NCI-H345 treated with DMSO at 0.1 percent for 48 hours (cell line): ENCODE data around the gene TRIM44.
A peak's percentile ranks its signal among the peaks of the same experiment; 100 is the strongest.
"Not testable (repeated sequence)": the region's sequence is repeated elsewhere in the genome, so short reads cannot be mapped to it uniquely, and the experiment has no call there.

Experiments
- DNase-seq: peaks from one replicate; lab custom pipeline; 2025; ENCODE audit not compliant: unreplicated experiment; lab: John Stamatoyannopoulos, UW

Gene TRIM44

GRCh38 chr11:35714882-35715627 lies 52.5 kb downstream of the TRIM44 start:
- no peak for DNase-seq

DNA sequence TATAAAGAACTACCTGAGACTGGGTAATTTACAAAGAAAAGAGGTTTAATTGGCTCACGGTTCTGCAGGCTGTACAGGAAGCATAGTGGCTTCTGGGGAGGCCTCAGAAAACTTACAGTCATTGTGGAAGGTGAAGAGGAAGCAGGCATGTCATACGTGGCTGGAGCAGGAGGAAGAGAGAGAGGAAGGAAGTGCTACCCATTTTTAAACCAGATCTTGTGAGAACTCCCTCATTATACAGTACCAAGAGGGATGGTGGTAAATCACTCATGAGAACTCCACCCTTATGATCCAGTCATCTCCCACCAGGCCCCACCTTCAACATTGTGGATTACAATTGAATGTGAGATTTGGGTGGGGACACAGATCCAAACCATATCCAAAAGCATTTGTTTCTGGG lies 53.1 kb downstream of the TRIM44 start:
- not testable (repeated sequence) for DNase-seq

DNA sequence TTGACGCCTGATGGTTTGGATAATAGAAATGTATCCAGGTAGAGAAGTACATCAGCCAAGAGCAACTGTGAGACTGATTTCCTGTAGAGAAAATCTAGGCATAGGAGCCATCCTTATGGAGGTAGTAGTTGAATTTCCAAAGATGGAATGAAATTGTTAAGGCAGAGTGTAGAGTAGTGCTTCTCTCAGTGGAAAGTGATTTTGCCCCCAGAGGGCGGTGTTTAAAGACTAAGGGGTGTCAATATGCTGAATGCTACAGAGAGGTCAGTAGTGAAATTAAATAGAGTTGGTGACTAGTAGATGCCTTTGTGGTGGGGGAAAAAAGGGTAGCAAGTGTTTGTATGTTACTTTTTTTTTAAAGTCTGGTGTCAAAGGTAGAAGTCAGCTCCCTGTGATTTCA lies 54.5 kb downstream of the TRIM44 start:
- no peak for DNase-seq

- no peak for DNase-seq
These were observed 54.9 kb downstream of the TRIM44 start for GRCh38 chr11:35717520-35717919.

- no peak for DNase-seq
These were observed 59.2 kb downstream of the TRIM44 start for GRCh38 chr11:35721651-35722282.

DNA sequence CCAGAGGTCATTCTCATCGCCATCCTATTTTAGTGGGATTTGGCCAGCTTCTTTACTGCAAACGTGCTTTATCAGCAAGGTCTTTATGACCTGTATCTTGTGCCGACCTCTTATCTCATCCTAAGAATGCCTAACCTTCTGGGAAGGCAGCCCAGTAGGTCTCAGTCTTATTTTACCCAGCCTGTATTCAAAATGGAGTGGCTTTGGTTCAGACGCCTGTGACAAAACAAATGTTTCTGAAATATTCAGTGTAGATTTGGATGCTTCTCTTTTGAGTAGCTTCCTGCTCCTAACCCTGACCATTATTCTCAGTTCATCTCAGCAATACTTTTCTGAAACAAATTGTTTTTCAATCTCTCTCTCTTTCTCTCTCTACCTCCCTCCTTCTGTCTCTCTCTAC lies 60.1 kb downstream of the TRIM44 start:
- no peak for DNase-seq

GRCh38 chr11:35723493-35723892 lies 60.9 kb downstream of the TRIM44 start:
- DNase-seq = no peak

DNA sequence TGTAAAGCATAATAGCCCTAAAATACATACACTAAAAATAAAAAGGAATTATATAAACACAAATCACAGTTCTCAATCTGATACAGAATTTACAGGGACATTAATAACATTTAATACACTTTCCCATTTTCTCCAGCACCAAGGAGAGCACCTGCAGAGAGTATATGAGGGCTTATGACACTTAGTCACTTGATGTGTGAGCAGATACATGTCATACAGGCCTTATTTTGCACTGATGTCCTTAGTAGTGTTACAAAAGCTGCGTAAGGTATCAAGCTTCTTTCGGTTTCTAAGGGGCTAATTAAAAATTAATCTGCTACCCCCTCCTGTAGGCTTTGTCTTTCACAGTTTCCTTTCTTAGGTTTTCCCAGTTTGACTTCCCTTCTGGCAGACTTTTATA lies 61.3 kb downstream of the TRIM44 start:
- DNase-seq = no peak

- DNase-seq = no peak
These were observed 63.3 kb downstream of the TRIM44 start for GRCh38 chr11:35725885-35726284.

DNA sequence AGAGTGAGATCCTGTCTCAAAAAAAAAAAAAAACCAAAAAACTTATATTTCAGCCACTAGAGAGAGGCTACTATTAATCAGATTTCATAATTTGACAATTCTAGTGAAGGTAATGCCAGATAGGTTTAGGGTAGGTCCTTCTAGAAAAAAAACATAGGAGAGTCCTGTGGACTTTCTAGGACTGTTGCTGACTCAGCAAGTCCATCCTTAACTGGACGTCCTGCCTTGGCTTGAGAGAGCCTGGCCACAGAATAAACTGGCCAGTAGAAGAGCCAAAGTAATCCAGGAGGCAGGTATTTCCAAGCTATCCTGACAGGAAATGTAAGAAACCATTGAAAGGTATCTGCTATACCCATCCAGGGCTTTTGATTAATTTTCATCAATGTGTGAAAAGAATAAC lies 64.6 kb downstream of the TRIM44 start:
- DNase-seq = no peak

DNA sequence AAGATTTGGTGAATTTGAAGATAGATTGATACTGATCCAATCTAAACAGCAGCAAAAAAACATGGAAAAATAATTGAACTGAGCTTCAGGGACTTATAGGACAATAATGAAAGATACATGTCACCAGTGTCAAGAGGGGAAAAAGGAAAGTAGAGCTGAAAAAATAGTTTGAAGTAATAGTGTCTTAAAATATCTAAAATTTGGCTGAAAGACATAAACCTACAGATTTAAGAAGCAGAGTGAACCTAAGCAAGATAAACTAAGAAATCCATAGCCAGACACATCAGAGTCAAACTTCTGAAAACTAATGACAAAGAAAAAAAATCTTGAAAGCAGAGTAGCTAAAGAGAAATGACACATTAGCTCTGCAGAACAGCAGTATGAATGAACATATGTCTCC lies 67.7 kb downstream of the TRIM44 start:
- DNase-seq = no peak

DNA sequence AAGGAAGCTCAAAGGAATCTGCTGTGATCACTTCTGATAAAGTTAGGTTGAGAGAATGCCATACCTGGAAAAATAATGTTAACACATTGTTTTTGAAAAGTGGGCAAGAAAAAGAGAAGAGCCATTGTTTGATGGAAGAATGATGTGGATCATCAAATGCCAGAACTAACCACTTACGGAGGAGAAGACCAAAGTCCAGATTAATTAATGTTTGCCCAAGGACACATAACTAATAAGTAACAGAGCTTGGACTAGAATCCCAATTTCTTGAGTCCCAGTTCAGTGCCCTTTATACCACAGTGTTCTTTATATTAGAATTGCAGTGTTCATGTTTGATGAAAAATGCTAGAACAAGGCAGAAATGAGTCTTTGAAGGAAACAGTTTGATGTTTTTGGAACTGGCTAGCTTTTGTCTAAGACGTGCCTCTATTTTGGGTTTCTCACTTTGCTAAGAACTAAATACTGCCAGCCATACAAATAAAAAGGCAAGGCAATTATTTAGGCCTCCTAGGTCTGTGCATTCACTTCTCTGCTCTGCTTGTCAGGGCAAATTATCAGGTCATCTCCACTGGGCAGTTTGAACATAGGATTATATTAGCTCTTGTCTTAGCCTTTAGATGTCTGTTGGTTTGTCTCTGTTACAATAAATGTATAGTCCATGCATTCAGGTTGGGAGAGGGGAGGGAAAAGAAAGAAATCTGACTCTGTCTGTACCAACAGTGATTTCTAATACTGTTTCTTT lies 72.3 kb downstream of the TRIM44 start:
- no peak for DNase-seq

GRCh38 chr11:35735411-35735810 lies 72.8 kb downstream of the TRIM44 start:
- DNase-seq = no peak

DNA sequence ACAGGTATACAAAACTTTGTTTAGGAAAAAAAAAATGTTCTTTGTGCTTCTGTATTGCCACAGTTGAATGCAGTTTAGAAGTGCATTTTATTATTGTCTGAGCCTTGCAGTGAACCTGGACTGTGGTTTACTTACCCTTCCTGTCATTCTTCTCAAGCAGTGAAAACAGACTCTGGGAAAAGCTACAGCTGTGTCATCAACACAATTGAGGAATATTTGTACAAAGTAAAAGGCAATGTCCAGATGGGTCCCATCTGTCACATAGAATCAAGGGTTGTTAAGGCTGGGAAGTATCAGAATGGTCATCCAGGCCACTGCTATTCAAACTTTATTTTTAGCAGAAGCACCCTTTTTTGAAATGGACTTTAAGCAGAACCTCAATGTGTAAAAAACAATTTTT lies 73.3 kb downstream of the TRIM44 start:
- DNase-seq = peak; percentile 5

GRCh38 chr11:35736952-35737351 lies 74.4 kb downstream of the TRIM44 start:
- DNase-seq = no peak

DNA sequence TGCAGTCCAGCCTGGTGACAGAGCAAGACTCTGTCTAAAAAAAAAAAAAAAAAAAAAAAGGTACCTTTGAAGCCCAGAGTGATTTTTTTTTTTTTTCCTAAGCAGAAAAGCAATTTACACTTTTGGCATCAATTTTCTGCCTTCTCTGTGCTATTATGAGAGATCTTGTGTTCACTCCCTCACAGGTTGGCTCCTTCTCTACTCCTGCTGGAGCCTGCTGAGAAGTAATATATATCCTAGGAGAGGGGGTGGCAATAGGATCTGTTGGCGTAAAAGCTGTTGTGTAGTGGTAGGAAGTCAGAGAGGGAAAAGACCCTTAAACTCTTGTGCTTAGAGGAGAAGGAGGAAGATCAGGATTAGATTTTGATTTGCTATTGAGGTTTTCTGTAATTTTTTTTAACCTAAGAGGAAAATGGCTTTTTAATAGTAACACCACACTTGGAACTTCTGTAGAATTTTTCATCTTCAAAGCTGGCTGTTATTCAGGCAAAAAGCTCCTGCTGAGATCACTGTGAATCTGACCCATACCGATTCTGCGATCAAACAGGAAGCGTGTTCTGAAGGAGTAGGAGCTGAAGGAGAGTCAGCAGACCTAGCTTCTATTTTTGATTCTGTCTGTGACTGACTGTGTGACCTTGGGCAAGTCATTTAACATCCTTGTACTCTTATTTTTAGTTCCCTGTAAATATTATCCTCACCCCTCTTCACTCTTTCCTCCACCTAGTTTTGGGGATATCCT lies 77.7 kb downstream of the TRIM44 start:
- no peak for DNase-seq

DNA sequence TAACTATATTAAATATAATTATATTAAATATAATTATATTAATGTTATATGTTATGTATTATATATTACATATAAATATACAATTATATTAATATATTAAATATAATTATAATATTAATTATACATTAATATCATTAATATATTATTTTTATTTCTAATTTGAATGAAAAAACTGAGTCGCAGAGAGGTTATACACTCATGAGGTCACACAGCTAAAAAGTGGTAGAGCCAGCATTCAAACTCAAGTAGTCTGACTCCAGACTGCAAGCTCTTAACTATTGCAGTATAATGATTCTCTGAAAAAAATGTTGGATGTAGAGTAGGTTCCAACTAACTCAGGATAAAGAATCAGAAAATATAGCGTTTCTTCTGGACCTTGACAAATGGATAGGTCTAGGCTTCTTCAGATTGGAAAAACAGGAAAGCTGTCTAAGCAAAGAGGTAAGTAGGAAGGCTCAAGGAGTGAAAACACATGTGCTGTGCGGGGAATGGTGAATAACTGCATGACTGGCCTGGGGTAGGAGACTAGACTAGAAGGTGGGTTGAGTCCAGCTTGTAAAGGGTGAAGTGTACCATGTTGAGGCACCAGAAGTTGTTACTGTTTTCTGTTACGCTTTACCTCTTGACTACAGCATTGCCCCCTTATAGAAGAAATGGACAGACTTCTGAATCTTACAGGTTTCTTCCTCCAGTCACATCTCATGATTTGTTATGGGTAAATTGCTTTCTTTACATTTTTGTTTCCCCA lies 80.3 kb downstream of the TRIM44 start:
- no peak for DNase-seq

GRCh38 chr11:35746356-35747153 lies 84.0 kb downstream of the TRIM44 start:
- DNase-seq = no peak

DNA sequence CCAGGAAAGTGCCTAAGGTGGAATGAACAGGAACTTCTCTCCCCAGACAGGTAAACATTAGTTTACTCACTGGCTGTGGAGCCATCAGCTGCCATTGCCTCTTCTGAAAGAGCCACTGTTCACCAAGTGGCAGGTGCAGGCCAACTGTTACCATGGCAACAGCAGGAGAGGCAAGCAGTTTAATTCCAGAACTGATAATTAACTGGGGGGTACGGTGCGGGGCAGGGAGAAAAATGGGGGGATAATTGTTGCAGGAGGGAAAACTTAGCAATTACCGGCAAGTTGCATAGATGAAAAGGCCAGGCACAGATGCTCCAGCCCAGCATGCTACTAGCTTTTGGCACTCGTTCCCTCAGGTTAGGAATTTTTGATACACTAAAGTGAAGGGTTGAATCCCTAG lies 85.1 kb downstream of the TRIM44 start:
- DNase-seq = peak; percentile 22

DNA sequence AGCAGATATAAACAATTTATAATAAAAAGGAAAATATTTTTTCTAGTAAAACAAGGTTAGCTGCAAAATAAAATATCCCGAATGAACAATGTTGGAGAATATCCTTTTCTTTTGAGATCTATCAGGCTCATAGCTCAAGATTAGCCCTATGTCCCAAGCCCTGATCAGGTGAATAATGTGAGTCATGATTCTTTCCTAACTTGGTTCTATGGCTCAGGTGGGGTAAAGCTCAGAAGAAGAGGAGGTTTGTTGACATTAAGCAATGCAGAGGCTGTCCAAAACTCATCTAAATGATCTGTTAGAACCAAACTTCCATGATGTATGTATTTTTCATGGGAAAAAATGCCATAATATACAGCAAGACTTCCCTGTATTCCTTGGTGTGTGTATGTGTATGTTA lies 86.1 kb downstream of the TRIM44 start:
- DNase-seq = no peak
